ENCODE data around the gene ADCY1.
"Not testable (repeated sequence)": the region's sequence is repeated elsewhere in the genome, so short reads cannot be mapped to it uniquely, and the experiment has no call there.

ADCY1 gene

DNA sequence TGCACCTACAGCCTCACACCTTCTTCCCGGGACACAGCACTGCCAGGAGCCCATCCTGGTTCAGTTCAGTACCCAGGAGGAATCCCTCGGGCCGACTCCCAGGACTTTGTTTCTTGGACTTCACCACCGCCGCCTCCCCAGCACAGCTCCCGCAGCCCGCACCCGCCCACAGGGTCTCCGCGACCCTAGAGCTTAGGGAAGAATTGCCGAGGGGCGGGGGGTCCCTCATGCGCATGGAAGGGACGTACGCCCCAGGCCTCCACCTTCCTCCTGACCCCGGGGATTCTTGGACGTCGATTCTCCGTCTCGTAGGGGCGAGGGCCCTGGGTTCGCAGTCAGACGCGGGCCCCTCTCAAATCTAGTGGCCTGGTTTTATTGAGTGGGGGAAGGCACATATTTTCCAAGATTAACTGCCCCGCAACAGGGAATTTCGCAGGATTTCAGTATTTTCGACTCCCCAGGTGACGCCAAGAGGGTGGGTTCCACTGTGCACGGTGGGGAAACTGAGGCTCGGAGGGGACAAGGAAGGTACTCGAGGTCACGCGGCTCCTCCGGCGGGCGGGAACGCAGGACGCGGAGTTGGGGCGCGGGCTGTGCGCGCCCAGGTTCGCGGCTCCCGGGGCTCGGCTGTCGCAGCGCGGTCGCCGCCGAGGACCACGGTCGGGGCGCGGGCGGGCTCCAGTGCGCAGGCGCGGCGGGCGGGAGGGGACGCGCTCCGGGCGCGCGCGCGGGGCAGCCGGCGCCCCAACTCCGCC is at the start of gene ADCY1:
ADCY1 (plus strand) TSS at position 708 of the 755 bp plus-strand sequence. CDS start 176 bp downstream, outside the sequence.
- DNase-seq (ENCODE audit: low read depth) = no peak

DNA sequence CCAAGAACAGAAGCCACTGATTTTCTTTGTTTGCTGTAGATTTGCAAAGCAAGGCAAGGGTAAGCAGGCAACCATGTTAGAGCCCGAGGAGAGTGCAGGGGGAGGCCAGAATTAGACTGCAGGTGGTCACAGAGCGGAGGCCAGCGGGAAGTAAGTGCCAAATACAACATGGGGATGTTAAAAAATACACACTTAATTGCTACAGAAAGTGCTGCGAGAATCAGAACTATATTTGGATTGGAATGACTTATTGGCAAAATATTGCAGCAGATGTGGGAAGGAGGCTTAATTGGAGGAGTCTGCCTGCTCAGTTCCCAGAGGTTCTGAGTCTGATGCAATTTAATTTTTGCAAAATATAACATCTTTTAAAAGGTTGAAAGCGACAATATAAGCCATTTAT is 49.7 kb upstream of the ADCY1 start:
- no peak for DNase-seq (ENCODE audit: low read depth)

DNA sequence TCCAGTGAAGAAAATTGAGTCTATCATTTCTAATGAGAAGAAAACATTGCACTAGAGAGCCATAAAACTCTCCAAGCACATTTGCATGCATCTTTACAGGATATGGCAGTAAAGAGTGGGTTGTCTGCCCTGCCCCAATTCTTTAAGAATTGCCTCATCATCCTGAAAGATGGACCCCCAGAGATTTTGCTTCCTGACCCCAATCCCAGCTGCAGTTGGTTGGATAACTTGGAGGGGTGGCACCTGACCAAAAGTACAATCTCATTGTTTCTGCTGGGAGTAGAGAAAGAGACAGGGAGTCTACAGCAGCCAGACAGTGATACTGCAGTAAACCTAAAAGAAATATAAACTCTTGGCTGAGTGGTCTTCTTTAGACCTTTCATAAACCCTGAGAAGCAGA is 49.1 kb upstream of the ADCY1 start:
- no peak for DNase-seq (ENCODE audit: low read depth)

DNA sequence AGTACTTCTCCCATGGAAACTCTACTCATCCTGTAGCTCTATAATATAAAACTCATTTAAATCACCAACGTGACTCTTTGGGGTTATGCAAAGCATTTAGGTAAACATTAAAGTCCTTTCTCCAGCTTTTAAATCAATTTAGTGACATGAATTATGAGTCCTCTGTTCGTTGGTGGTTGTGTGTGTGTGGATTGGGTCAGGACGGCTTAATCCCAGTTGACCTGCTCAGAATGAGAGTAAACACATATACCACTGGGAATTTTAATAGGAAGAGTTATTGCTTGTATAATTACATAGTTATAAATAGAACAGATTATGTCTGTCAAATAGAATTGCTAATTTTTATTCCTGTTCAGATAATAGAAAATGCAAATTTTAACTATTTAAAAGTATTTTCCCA is 30.7 kb upstream of the ADCY1 start:
- no peak for DNase-seq (ENCODE audit: low read depth)

DNA sequence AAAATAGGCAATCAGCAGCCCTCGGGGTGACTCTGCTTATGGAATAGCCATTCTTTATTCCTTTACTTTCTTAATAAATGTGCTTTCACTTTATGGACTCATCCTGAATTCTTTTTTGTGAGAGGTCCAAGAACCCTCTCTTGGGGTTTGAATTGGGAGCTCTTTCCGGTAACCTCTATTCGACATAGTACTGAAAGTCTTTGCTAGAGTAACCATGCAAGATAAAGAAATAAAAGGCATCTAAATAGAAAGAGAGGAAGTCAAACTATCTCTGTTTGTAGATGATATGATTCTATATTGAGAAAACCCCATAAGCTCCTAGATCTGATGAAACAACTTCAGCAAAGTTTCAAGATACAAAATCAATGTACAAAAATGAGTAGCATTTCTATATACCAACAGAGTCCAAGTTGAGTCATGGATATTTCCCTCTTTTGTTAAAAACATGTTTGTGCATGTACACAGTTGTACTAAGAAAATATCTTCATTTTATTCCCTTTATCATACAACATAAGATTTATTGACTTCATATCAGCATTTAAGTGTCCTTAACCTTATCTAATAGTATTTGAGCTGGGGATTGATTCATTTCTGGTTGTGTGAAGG is 29.0 kb upstream of the ADCY1 start:
- not testable (repeated sequence) for DNase-seq (ENCODE audit: low read depth)

DNA sequence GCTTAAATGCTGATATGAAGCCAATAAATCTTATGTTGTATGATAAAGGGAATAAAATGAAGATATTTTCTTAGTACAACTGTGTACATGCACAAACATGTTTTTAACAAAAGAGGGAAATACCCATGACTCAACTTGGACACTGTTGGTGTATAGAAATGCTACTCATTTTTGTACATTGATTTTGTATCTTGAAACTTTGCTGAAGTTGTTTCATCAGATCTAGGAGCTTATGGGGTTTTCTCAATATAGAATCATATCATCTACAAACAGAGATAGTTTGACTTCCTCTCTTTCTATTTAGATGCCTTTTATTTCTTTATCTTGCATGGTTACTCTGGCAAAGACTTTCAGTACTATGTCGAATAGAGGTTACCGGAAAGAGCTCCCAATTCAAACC is 25.3 kb upstream of the ADCY1 start:
- DNase-seq (ENCODE audit: low read depth) = not testable (repeated sequence)

DNA sequence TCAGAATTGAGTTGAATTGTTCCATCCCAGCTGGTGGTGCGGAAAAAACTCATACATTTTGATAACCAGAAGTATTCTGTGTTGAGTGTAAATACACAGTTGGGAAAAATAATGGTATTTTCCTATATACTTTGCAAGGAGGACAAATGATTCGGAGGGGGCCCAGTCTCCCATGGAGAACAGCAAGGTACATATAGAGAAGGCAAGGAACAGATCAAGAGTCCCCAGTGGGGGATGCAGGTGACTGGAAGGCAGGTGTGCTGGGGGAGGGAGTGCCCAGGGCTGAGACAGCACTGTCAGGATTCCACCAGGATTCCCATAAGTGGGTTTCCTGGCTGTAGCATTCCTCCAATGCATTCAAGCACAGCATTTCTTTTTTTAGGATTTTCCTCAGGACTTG is 10.8 kb upstream of the ADCY1 start:
- no peak for DNase-seq (ENCODE audit: low read depth)

DNA sequence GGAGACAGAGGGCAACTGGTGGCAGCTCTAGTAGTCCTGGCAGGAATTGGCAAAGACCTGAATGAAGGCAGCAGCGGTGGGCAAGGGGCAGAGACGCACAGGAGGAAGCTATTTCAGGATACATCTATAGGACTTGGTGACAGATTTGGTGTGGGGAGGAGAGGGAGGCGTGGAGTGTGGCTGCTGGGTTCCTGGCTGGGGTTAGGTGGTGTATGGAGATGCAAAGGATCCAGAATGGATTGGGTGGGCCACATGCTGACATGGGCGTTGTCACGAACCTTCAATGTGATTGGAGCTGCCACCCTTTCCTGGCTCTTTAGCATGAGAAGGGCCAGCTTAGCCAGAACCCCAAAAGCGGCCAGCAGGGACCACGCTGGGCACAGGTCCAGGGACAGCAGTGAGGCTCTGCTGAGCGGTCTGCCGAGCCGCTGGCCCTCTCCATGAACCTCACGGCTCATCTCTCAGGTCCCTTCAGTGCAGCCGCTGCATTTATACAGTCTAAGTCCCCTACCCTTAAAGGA is 10.2 kb upstream of the ADCY1 start:
- DNase-seq (ENCODE audit: low read depth) = no peak

DNA sequence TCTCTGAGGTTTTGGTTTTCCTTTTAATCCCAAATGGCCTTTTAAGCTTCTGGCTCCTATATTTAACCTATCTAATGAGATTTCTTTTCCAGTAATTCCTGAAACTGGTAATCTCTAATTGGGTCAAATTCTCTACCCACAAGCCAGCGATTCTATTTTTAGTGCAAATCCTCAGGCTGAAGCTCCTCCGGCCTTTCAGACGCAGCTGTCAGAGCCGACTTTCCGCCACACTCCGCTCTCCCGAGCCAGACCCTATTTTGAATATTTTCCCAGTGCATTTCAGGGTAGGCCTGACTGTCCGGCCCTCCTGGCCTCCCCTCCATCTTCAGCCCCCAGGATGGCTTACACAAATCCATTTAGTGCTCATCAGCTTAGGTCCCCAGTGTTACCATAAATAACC is 9.7 kb upstream of the ADCY1 start:
- no peak for DNase-seq (ENCODE audit: low read depth)

DNA sequence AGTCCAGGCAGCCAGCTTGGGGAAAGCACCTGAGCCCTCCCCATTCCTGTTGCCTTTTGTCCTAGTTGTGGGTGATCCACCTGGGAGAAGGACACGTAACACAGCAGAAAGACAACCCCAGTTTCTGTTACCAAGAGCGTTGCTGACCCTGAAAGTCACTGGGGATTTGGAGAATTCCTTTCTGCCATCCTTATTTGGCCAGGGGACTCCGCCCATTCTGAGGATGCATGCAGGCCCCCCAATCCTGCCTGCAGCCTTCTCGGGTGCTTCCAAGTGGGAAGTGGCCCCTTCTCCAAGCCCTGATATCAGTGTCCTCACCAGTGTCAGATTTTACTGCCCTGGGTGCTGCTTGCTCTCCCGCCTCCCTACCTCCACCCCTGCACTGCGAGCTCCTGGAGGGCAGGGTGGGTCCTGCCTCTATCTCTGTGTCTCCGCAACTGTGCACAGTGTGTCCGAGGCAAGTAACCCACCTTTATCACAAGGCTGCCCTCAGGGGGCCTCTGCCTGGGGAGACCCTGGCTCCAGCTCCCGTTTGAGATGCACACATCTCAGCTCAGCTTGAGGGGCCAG is 9.2 kb upstream of the ADCY1 start:
- DNase-seq (ENCODE audit: low read depth) = no peak

DNA sequence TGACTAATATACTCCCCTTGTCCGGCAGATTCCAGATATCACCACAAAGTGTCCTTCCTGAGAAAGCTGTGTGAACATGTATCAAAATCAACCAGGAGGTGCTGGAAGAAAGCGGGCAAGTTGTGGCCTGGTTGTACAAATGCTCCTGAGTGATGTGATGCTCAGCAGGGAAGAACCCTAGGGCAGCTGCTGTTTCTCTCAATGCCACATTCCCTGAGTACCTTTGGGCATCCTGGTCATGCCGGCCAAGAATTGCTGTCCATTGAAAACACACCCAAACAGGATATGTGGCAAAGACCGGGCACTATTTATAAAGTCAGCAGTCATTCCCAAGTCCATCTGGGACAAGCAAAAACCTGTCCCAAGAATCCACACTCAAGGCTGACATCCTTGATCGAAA is 7.8 kb upstream of the ADCY1 start:
- DNase-seq (ENCODE audit: low read depth) = no peak

DNA sequence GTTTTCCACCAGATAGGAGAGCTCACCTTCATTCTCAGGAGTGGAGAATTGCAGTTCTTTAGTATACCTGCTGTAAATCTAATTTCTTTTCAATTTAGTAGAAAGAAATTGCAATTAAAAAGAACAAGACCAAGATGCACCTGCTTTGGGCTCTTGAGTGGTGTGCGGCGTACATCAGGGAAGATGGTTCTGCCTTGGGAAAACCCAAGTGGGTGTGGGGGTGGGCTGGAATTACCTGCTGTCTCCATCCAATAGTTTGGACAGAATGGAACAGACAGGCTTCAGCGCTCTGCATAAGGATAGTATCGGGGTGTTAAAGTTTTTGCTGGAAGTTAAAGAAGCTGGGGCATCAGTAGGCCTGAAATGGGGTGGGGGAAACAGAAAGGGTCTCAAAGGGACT is 7.2 kb upstream of the ADCY1 start:
- DNase-seq (ENCODE audit: low read depth) = no peak

DNA sequence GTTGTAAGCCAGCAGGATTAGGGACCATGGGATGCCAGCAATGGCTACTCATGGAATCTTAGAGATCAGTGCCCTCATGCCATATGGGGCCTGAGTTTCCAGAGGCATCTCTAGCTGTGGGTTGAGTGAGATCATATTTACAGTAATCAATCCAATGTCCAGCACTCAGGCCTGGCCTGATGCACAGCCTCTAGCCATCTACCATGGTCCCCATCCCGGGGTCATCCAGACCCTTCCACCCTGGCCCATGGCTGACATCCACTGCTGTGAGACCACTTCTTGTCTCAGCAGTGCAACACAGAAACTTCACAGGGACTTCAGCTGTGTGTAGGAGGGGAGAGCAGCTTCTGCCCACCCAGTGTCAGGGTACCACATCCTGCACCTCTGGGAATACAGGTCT is 6.5 kb upstream of the ADCY1 start:
- DNase-seq (ENCODE audit: low read depth) = no peak

DNA sequence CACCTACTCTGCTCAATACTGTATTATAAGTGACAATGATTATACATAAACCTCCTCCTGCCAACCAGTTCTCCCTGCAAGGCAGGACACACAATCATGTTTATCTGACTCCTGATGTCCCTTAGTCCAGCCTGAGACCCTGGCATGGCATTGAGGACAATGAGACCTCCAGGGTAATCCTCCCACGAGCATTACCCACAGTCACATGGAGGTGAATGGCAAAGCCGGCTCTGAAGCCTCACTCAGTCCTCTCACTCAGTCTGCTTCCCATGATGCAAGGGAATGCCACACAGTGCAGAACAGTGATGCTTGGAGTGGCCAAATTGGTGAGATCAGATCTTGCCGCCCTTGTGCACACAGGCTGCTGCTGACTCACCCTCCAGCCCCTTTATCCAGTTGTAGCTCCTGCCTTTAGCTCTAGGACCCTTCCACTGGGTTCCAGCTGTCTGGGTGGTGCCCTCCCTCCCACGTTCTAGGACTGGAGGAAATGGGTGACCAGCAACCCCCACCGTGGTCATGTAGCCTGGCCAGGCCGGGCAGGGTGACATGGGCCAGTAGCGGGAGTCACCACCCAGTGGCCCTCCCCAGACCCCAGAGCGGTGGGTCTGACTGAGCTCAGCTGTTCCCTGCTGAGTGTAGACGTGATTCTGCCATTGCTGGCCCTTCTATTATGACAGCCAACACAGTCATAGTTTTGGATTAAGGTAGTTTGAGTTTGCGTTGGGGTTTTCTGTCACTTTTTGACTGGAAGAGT is 5.5 kb upstream of the ADCY1 start:
- DNase-seq (ENCODE audit: low read depth) = no peak

DNA sequence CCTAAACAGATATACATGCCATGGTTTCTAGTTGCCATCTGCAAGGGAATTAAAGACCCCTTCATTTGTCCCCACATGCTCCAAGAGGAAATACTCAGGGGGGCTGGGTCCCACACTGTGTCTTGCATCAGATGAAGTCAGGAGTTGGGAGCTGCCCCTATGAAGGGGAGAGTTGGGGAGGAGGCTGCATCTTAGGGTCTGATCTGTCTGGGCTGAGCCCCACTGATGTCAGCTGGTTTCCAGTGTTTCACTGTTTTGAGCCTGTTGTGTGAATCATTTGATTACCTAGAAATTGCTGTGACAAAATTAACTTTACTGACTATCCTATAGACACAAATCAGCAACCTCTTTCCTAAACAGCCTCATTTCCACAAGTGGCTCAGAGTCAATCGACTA is 4.9 kb upstream of the ADCY1 start:
- no peak for DNase-seq (ENCODE audit: low read depth)

DNA sequence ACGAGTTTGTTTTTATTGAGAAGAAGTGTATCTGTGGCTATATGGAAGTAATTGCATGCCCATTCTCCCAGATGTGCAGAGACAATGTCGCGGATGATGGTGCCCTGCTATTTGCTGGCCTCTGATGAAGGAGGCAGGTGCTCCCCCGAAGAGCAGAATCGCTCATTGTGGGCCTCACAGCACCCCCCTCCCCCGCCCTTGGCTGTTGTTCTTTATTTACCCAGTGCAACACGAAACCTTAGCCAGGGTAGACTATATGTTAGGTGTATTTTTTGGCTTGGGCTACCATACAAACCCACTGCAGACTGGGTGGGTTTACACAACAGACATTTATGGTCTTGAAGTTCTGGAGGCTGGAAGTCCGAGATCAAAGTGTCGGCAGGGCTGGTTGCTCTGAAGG is 3.4 kb upstream of the ADCY1 start:
- DNase-seq (ENCODE audit: low read depth) = no peak

DNA sequence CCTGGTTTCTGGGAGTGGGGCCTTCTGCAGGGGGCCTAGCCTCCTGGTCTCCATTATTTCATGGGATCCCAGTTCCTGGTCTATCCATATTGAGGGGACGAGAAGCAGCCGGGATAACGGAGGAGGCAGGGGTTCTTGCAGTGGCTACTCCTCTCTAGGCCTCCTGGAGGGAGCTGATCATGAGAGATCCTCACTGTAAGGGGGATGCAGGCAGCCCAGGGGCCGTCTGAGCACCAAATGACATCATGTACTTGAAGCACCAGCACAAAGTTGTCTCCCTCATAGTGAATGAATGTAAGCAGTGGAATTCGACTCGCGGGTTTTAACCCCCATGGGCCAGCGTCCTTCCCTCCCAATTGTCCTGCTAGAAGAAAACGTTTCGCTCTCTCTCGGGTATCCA is 964 bp upstream of the ADCY1 start:
- DNase-seq (ENCODE audit: low read depth) = no peak

DNA sequence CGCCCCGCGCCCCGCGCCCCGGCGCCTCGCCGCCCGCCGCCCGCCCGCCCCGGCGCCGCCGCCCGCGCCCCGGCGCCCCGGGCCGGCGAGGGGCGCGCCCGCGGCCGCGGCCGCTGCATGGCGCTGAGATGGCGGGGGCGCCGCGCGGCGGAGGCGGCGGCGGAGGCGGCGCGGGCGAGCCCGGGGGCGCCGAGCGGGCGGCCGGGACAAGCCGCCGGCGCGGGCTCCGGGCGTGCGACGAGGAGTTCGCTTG is 174 bp downstream of the ADCY1 start:
- DNase-seq (ENCODE audit: low read depth) = no peak

DNA sequence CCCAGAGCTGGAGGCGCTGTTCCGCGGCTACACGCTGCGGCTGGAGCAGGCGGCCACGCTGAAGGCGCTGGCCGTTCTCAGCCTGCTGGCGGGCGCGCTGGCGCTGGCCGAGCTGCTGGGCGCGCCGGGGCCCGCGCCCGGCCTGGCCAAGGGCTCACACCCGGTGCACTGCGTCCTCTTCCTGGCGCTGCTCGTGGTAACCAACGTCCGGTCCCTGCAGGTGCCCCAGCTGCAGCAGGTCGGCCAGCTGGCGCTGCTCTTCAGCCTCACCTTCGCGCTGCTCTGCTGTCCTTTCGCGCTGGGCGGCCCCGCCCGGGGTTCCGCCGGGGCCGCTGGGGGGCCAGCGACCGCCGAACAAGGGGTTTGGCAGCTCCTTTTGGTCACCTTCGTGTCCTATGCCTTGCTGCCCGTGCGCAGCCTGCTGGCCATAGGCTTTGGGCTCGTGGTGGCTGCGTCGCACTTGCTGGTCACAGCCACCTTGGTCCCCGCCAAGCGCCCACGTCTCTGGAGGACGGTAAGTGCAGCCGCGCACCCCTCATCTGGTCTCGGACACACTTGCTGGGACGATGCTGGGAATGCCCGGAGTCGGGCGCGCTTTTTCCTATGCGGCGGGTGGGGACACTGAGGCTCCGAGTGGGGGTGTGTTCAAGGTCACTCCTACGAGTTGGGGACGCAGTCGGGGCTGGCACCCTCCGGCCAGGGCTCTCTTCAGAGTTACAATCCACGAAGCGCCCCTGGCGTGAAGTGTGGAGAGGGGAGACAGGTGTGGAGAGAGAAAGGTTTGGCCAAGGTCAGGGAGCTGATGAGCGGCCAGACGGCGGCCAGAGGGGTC is 717 bp downstream of the ADCY1 start:
- no peak for DNase-seq (ENCODE audit: low read depth)

DNA sequence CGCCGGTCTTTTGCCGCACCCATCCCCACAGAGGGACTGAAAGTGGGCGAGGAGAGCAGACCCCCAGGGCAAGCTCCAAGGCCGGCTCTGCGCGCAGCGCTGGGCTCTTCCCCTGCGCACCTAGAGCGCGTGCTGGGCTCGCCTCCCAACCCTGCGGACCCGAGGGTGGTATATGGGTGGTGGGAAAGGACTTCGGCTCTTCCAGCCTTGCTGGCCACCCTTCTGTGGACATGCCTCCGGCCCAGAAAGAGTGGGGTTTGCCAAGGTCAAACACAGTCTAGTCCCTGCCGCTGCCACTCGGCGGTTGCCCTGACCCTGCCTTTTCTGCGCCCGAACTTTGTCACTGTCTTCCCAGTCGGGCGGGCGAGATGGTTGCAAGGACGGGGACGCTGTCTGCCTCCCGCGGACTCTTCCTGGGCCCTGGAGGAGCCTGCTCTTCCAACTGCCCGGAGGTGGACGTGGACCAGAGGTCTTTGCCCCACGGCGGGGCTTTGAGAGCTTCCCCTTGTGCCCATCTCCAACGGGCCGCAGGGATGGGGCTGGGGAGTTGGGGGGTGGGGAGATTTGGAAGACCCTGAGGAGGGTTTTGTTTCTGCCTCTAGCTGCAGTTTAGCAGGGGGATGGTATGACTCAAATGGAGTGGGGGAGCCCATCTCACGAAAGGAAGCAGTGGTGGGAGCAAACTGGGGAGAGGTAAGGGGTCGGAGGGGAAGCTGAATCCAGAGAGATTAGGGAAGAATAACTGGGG is 1.5 kb downstream of the ADCY1 start:
- no peak for DNase-seq (ENCODE audit: low read depth)

DNA sequence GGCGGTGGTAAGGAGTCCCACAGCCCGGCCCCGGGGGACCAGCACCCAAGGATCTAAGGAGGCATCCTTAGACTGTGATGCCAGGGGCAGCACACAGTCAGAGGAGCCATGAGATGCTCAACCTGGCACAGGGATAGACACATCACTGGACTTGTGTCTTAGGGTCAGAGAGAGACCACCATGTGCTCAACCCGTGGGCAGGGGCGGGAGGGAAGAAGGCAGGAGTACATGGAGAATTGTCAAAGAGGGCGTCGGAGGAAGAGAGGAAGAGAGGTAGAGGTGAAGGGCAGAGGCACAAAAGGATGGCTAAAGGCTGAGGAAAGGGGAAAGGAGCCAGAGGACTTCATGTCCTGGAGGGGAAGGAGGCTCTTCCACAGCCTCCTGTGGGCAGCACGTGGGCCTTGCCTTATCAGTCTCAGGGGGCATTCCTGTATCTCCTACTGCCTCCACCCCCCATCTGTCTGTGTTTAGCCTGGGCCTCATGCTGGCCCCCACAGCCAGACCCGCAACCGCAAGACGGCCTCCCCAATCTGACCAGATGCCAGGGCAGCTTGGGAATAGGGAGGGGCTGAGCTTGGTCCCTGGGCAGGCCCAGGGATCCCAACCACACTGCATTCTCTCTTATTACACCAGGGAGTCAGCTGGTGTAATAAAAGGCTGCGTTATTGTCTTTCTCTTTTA is 2.2 kb downstream of the ADCY1 start:
- no peak for DNase-seq (ENCODE audit: low read depth)

Measured in stimulated activated CD4-positive, alpha-beta T cell treated with anti-CD3 and anti-CD28 coated beads, Interleukin-2, amount 100 ng/mL, for 4 hours (primary cell).